ENCODE measurements around the gene RSF1.

DNA sequence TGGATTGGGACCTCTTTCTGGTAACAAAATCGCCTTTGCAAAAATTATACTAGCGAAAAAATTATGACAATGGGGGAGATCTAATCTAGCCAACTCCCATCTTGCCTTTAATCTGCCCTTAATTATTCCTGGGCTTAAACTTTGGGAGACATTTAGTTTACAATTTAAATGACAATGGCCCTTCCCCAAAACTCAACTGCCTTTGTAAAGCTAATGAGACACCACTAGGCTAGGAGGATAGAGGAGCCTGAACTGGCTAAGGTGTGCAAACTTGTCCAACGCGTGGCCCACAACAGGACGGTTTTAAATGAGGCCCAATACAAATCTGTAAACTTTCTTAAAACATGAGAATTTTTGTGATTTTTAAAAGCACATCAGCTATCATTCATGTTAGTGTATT, 67.3 kb downstream of the RSF1 start:
- TF ChIP-seq CTCF (IDR thresholded peaks at IDR 0.05) (no peak), POLR2A (IDR thresholded peaks at IDR 0.05) (no peak)

Measured in Peyer's patch (tissue), 4 donors.